Measurements from ENCODE around the gene HEXA.

HEXA gene

DNA sequence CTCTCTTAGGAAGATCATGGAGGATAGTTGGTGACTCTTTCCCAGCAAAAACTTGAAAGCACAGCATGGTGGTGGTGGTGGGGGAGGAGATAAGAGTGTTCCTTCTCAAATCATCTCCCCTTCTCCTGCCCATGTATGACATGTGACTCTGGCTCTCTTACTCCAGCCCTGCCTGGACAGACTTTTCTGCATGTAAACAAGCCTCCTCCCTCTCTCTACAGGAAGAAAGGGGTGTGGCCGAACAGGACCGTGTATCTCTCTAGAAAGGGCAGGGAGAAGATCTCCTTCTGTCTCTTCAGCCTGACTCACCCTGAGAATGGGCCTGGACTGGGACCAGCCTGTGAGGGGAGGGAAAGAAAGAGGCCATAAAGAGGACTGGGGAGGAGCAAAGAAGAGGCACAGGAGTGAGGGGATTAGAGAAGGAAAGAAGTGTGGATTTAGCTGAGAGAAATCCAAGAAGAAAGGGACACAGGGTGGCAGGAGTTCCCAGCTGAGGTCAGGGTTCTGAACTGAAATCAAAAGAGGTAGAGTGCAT, 57.3 kb downstream of the HEXA start:
- no peak overlapping the region for H3K23ac ChIP-seq (ENCODE audit: low read depth, low read length, poor library complexity)
- H3K14ac ChIP-seq (ENCODE audit: low read length) = no peak overlapping the region
- no peak overlapping the region for H2AK5ac ChIP-seq (ENCODE audit: low read depth, low read length)
- H2BK12ac ChIP-seq (ENCODE audit: low read length) = no peak overlapping the region
- H4K91ac ChIP-seq (ENCODE audit: low read depth, low read length, poor library complexity) = no peak overlapping the region
- peaks cover 2 to 3% of the 10 kb centered on the region in 2 donors for H3K4me1 ChIP-seq (ENCODE audit: control insufficient read depth in 2 of 2, insufficient read depth in 1 of 2, low read depth in 1 of 2, low read length in 2 of 2)
- no peak overlapping the region for H3K27ac ChIP-seq (replicated peaks; ENCODE audit: low read length)
- H3K4ac ChIP-seq (ENCODE audit: low read length) = no peak overlapping the region
- H2BK120ac ChIP-seq (ENCODE audit: low read depth, low read length) = no peak overlapping the region
- no peak overlapping the region for H4K8ac ChIP-seq (ENCODE audit: low read depth, low read length)
- H3K9ac ChIP-seq (ENCODE audit: low read depth, low read length, poor library complexity) = no peak overlapping the region
- no peak overlapping the region for H3K4me2 ChIP-seq (ENCODE audit: insufficient read depth, low read length, poor library complexity, severe bottlenecking)
- H3K79me1 ChIP-seq (ENCODE audit: low read depth, low read length) = peaks cover 2% of the 10 kb centered on the region
- H2AFZ ChIP-seq (ENCODE audit: low read length) = no peak overlapping the region
- no peak overlapping the region for H2BK15ac ChIP-seq (ENCODE audit: low read length)
- DNase-seq (ENCODE audit: low spot score) = no peak
- peaks cover 0 to 22% (median 18%) of the 10 kb centered on the region in 3 experiments for H3K27me3 ChIP-seq (ENCODE audit: control insufficient read depth in 3 of 3, insufficient read depth in 3 of 3, low read depth in 1 of 3, low read length in 3 of 3)
- no peak overlapping the region for H2BK5ac ChIP-seq (ENCODE audit: low read length)
- no CpG with 5 or more reads among the region's 2 CpGs for WGBS, 2 donors (ENCODE audit: extremely low coverage in 2 of 2, insufficient read length in 2 of 2, insufficient replicate concordance in 1 of 2)
- H3K9me3 ChIP-seq (replicated peaks in 1 of 2; ENCODE audit: control insufficient read depth in 2 of 2, insufficient read depth in 1 of 2, low read depth in 1 of 2, low read length in 2 of 2) = peaks cover 0 to 2% of the 10 kb centered on the region in 2 donors
- no peak overlapping the region for H3K18ac ChIP-seq (ENCODE audit: low read length)
- H3K36me3 ChIP-seq (replicated peaks in 1 of 2; ENCODE audit: control insufficient read depth in 2 of 2, insufficient read depth in 2 of 2, low read length in 2 of 2) = no peaks in the 10 kb centered on the region
- no peak overlapping the region for H3K4me3 ChIP-seq (ENCODE audit: low read length in 2 of 2)

DNA sequence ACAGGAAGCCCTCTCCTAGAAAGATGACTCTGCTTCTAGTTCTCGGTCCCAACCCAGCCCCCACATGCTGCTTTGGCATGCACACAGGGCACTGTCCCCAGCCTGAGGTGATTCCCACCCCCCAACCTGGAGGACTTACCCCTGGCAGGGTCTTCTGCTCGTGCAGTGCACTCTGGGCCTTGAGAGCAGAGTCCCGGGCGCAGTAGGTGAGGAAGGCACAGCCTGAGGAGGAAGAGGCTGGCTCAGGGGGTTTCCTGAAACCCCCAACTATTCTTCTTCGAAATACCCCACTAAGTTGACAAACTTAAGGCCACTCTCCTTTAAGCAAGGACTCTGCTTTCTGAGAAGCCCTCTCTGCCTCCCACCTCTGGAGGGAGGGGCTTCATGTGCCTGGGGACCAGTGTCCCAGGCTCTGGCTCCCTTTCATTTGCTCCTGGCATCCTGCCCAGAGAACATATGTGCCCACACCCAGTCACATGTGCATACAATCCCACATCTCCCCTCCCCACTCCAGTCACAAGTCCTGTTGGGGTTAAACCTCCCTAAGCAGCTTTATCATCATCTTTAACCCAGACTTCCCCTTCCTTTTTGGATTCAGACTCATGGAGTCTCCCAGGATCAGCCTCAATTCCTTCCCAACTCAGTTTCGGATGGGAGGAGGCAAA, 60.0 kb downstream of the HEXA start:
- H3K9me3 ChIP-seq (replicated peaks in 1 of 2; ENCODE audit: control insufficient read depth in 2 of 2, insufficient read depth in 1 of 2, low read depth in 1 of 2, low read length in 2 of 2) = no peaks in the 10 kb centered on the region
- H3K27ac ChIP-seq (replicated peaks; ENCODE audit: low read length) = no peak overlapping the region
- H2BK15ac ChIP-seq (ENCODE audit: low read length) = no peak overlapping the region
- H3K14ac ChIP-seq (ENCODE audit: low read length) = no peak overlapping the region
- no peak overlapping the region for H4K8ac ChIP-seq (ENCODE audit: low read depth, low read length)
- H2BK120ac ChIP-seq (ENCODE audit: low read depth, low read length) = no peak overlapping the region
- H3K4me2 ChIP-seq (ENCODE audit: insufficient read depth, low read length, poor library complexity, severe bottlenecking) = no peak overlapping the region
- H3K4me3 ChIP-seq (ENCODE audit: low read length in 2 of 2) = no peak overlapping the region
- WGBS, 2 donors (ENCODE audit: extremely low coverage in 2 of 2, insufficient read length in 2 of 2, insufficient replicate concordance in 1 of 2) = no CpG with 5 or more reads among the region's 6 CpGs
- no peak overlapping the region for H3K4ac ChIP-seq (ENCODE audit: low read length)
- peaks cover 2% of the 10 kb centered on the region for H3K79me1 ChIP-seq (ENCODE audit: low read depth, low read length)
- no peak overlapping the region for H3K9ac ChIP-seq (ENCODE audit: low read depth, low read length, poor library complexity)
- peaks cover 2 to 3% of the 10 kb centered on the region in 2 donors for H3K4me1 ChIP-seq (ENCODE audit: control insufficient read depth in 2 of 2, insufficient read depth in 1 of 2, low read depth in 1 of 2, low read length in 2 of 2)
- no peaks in the 10 kb centered on the region for H3K36me3 ChIP-seq (replicated peaks in 1 of 2; ENCODE audit: control insufficient read depth in 2 of 2, insufficient read depth in 2 of 2, low read length in 2 of 2)
- peaks cover 0 to 22% (median 19%) of the 10 kb centered on the region in 3 experiments for H3K27me3 ChIP-seq (ENCODE audit: control insufficient read depth in 3 of 3, insufficient read depth in 3 of 3, low read depth in 1 of 3, low read length in 3 of 3)
- no peak overlapping the region for H3K23ac ChIP-seq (ENCODE audit: low read depth, low read length, poor library complexity)
- no peak overlapping the region for H2BK5ac ChIP-seq (ENCODE audit: low read length)
- H2BK12ac ChIP-seq (ENCODE audit: low read length) = no peak overlapping the region
- no peak for DNase-seq (ENCODE audit: low spot score)
- H4K91ac ChIP-seq (ENCODE audit: low read depth, low read length, poor library complexity) = no peak overlapping the region
- no peak overlapping the region for H2AFZ ChIP-seq (ENCODE audit: low read length)
- H3K18ac ChIP-seq (ENCODE audit: low read length) = no peak overlapping the region
- no peak overlapping the region for H2AK5ac ChIP-seq (ENCODE audit: low read depth, low read length)

DNA sequence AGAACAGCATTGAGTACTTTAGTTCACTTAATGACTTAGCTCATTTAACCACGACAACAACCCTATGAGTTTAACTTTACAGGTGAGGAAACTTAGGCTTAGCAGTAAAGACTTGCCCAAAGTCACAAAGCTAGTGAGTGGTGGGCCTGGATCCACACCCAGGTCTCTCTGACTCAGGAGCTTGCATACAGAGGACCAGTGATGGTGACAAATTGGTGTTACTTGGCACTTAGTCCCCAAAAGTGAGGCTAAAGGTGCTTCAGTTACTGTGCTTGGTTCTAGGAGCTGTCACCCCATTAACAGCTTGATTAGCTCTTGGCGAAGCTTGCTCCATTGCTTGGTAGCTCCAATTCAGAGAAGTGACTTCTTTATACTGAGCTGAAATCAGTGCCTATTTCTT, 61.9 kb downstream of the HEXA start:
- H4K91ac ChIP-seq (ENCODE audit: low read depth, low read length, poor library complexity) = no peak overlapping the region
- H2BK5ac ChIP-seq (ENCODE audit: low read length) = no peak overlapping the region
- H3K27me3 ChIP-seq (ENCODE audit: control insufficient read depth in 3 of 3, insufficient read depth in 3 of 3, low read depth in 1 of 3, low read length in 3 of 3) = peaks cover 0 to 21% (median 14%) of the 10 kb centered on the region in 3 experiments
- no peak overlapping the region for H3K14ac ChIP-seq (ENCODE audit: low read length)
- no peak overlapping the region for H3K4me2 ChIP-seq (ENCODE audit: insufficient read depth, low read length, poor library complexity, severe bottlenecking)
- no peaks in the 10 kb centered on the region for H3K9me3 ChIP-seq (replicated peaks in 1 of 2; ENCODE audit: control insufficient read depth in 2 of 2, insufficient read depth in 1 of 2, low read depth in 1 of 2, low read length in 2 of 2)
- H3K4me3 ChIP-seq (ENCODE audit: low read length in 2 of 2) = no peak overlapping the region
- no peak overlapping the region for H3K23ac ChIP-seq (ENCODE audit: low read depth, low read length, poor library complexity)
- H3K18ac ChIP-seq (ENCODE audit: low read length) = no peak overlapping the region
- no peaks in the 10 kb centered on the region for H3K79me1 ChIP-seq (ENCODE audit: low read depth, low read length)
- H3K4me1 ChIP-seq (ENCODE audit: control insufficient read depth in 2 of 2, insufficient read depth in 1 of 2, low read depth in 1 of 2, low read length in 2 of 2) = no peaks in the 10 kb centered on the region
- H4K8ac ChIP-seq (ENCODE audit: low read depth, low read length) = no peak overlapping the region
- no peak overlapping the region for H3K9ac ChIP-seq (ENCODE audit: low read depth, low read length, poor library complexity)
- no peak overlapping the region for H2AK5ac ChIP-seq (ENCODE audit: low read depth, low read length)
- no peak overlapping the region for H2BK120ac ChIP-seq (ENCODE audit: low read depth, low read length)
- no peaks in the 10 kb centered on the region for H3K36me3 ChIP-seq (replicated peaks in 1 of 2; ENCODE audit: control insufficient read depth in 2 of 2, insufficient read depth in 2 of 2, low read length in 2 of 2)
- no peak overlapping the region for H3K27ac ChIP-seq (replicated peaks; ENCODE audit: low read length)
- no CpG with 5 or more reads among the region's 2 CpGs for WGBS, 2 donors (ENCODE audit: extremely low coverage in 2 of 2, insufficient read length in 2 of 2, insufficient replicate concordance in 1 of 2)
- DNase-seq (ENCODE audit: low spot score) = no peak
- H3K4ac ChIP-seq (ENCODE audit: low read length) = no peak overlapping the region
- H2BK15ac ChIP-seq (ENCODE audit: low read length) = no peak overlapping the region
- H2BK12ac ChIP-seq (ENCODE audit: low read length) = no peak overlapping the region
- H2AFZ ChIP-seq (ENCODE audit: low read length) = no peak overlapping the region

DNA sequence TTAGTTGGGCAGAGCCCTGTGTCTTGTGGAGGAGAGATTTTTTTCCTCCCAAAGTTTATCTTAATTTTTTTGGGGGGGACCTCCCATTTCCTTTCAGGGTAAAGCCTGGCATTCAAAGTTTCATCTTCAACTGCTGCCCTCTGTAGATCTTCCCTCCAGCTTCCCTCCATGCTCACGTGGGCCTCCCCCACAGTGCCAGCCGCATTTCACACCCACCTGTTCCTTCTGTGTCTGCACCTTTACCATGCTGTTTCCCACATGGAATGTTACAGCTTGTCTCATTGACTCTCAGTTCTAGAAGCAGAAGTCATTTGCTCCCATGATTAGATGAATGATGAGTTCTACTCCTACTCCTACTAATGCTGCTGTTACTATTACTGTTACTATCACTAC, 62.4 kb downstream of the HEXA start:
- no peak for DNase-seq (ENCODE audit: low spot score)
- Histone ChIP-seq H3K36me3 (replicated peaks in 1 of 2; ENCODE audit: control insufficient read depth in 2 of 2, insufficient read depth in 2 of 2, low read length in 2 of 2) (no peaks in the 10 kb centered on the region), H2BK120ac (ENCODE audit: low read depth, low read length) (no peak overlapping the region), H4K8ac (ENCODE audit: low read depth, low read length) (no peak overlapping the region), H3K18ac (ENCODE audit: low read length) (no peak overlapping the region), H2BK12ac (ENCODE audit: low read length) (no peak overlapping the region), H2AK5ac (ENCODE audit: low read depth, low read length) (no peak overlapping the region), H3K79me1 (ENCODE audit: low read depth, low read length) (no peaks in the 10 kb centered on the region), H3K14ac (ENCODE audit: low read length) (no peak overlapping the region), H3K23ac (ENCODE audit: low read depth, low read length, poor library complexity) (no peak overlapping the region), H3K4me3 (ENCODE audit: low read length in 2 of 2) (no peak overlapping the region), H2BK5ac (ENCODE audit: low read length) (no peak overlapping the region), H3K4me1 (ENCODE audit: control insufficient read depth in 2 of 2, insufficient read depth in 1 of 2, low read depth in 1 of 2, low read length in 2 of 2) (no peaks in the 10 kb centered on the region), H4K91ac (ENCODE audit: low read depth, low read length, poor library complexity) (no peak overlapping the region), H3K9ac (ENCODE audit: low read depth, low read length, poor library complexity) (no peak overlapping the region), H3K9me3 (replicated peaks in 1 of 2; ENCODE audit: control insufficient read depth in 2 of 2, insufficient read depth in 1 of 2, low read depth in 1 of 2, low read length in 2 of 2) (no peaks in the 10 kb centered on the region), H3K27ac (replicated peaks; ENCODE audit: low read length) (no peak overlapping the region), H3K4me2 (ENCODE audit: insufficient read depth, low read length, poor library complexity, severe bottlenecking) (no peak overlapping the region), H3K4ac (ENCODE audit: low read length) (no peak overlapping the region), H2BK15ac (ENCODE audit: low read length) (no peak overlapping the region), H3K27me3 (ENCODE audit: control insufficient read depth in 3 of 3, insufficient read depth in 3 of 3, low read depth in 1 of 3, low read length in 3 of 3) (peaks cover 0 to 17% (median 10%) of the 10 kb centered on the region in 3 experiments), H2AFZ (ENCODE audit: low read length) (no peak overlapping the region)
- WGBS, 2 donors (ENCODE audit: extremely low coverage in 2 of 2, insufficient read length in 2 of 2, insufficient replicate concordance in 1 of 2) = no CpG with 5 or more reads among the region's 2 CpGs
